ENCODE results near the gene ADAMTS9.

Gene ADAMTS9

DNA sequence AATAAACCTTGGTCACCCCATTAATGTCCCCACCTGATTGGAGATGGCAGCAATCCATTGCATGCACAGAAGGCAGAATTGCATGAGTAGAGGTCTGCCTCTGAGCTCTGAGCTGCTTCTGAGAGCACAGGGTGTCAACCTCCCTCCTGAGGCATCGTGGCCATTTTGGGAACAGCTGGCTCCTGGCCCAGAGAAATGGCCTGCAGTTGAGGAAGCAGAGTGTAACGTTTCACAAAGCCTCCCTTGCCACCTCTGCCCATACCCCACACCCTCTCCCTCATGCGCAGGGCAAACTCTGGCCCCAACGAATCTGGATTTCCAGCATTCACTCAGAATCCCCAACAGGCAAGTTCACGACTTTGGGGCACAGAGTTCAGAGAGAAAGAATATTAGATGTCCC lies 198.9 kb downstream of the ADAMTS9 start:
- H3K9me3 ChIP-seq = no peaks in the 10 kb centered on the region
- H3K4me1 ChIP-seq (ENCODE audit: control insufficient read depth in 1 of 2, insufficient read depth in 1 of 2, low read depth in 1 of 2, low read length in 1 of 2) = no peaks in the 10 kb centered on the region
- no peak overlapping the region for H3K4me3 ChIP-seq (ENCODE audit: low read depth in 1 of 2, low read length in 1 of 2)
- no peak overlapping the region for H3K27ac ChIP-seq
- TF ChIP-seq, protein P1, sequence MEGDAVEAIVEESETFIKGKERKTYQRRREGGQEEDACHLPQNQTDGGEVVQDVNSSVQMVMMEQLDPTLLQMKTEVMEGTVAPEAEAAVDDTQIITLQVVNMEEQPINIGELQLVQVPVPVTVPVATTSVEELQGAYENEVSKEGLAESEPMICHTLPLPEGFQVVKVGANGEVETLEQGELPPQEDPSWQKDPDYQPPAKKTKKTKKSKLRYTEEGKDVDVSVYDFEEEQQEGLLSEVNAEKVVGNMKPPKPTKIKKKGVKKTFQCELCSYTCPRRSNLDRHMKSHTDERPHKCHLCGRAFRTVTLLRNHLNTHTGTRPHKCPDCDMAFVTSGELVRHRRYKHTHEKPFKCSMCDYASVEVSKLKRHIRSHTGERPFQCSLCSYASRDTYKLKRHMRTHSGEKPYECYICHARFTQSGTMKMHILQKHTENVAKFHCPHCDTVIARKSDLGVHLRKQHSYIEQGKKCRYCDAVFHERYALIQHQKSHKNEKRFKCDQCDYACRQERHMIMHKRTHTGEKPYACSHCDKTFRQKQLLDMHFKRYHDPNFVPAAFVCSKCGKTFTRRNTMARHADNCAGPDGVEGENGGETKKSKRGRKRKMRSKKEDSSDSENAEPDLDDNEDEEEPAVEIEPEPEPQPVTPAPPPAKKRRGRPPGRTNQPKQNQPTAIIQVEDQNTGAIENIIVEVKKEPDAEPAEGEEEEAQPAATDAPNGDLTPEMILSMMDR (IDR thresholded peaks at IDR 0.05) = no peak
- H3K27me3 ChIP-seq = peaks cover 73% of the 10 kb centered on the region
- no peaks in the 10 kb centered on the region for H3K36me3 ChIP-seq

DNA sequence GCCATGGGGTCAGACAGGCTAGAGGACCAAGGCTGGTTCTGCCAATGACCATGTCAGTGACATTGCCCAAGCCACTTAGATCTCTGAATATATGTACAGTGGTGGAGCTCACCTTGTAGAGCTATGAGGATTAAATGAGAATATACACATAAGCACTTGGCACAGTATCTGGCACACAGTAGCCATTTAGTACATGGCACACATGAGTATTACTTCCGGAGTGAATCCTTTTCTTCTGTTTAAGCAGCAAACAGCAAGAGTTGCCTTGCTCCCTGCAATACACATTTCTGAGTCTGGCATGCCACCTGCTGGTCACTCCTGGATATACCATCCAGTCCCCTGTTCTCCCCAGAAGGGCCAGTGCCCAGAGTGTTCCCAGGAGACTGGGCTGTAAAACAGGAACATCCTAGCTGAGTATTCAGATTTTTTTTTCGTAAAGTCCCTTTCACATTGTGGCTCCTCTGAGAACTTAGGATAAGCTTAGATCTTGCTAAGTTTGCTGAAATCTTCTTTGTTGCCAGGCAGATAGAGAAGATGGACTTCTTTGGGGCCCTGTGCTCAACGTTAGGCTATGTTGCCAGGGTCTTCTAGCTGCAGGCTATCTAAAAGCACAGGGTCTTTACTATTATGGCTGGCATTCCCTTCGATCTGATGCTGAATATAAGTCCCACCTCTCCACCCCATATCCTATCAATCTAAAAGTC lies 203.4 kb downstream of the ADAMTS9 start:
- no peak overlapping the region for H3K4me3 ChIP-seq (ENCODE audit: low read depth in 1 of 2, low read length in 1 of 2)
- no peaks in the 10 kb centered on the region for H3K9me3 ChIP-seq
- peaks cover 35% of the 10 kb centered on the region for H3K27me3 ChIP-seq
- H3K36me3 ChIP-seq = no peaks in the 10 kb centered on the region
- no peaks in the 10 kb centered on the region for H3K4me1 ChIP-seq (ENCODE audit: control insufficient read depth in 1 of 2, insufficient read depth in 1 of 2, low read depth in 1 of 2, low read length in 1 of 2)
- no peak overlapping the region for H3K27ac ChIP-seq
- TF ChIP-seq, protein P1 (IDR thresholded peaks at IDR 0.05) = no peak

DNA sequence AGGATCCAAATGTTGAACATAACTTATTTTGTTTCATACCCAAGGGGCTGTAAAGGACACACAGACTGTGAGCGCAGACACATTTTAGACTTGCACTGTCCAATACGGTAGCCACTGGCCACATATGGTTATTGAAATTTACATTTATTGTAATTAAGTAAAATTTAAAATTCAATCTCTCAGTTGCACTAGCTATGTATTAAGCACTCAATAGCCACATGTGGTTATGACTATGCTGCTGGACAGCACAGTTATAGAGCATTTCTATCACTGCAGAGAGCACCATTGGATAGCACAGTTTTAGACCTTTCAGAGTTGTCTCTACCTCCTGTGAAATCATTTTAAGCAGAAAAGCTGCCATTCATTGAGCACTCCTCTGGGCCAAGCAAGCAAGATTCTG lies 204.3 kb downstream of the ADAMTS9 start:
- no peak overlapping the region for H3K4me3 ChIP-seq (ENCODE audit: low read depth in 1 of 2, low read length in 1 of 2)
- no peak overlapping the region for H3K27ac ChIP-seq
- H3K27me3 ChIP-seq = peaks cover 25% of the 10 kb centered on the region
- H3K4me1 ChIP-seq (ENCODE audit: control insufficient read depth in 1 of 2, insufficient read depth in 1 of 2, low read depth in 1 of 2, low read length in 1 of 2) = no peaks in the 10 kb centered on the region
- TF ChIP-seq, protein P1 (IDR thresholded peaks at IDR 0.05) = no peak
- no peaks in the 10 kb centered on the region for H3K9me3 ChIP-seq
- H3K36me3 ChIP-seq = no peaks in the 10 kb centered on the region

DNA sequence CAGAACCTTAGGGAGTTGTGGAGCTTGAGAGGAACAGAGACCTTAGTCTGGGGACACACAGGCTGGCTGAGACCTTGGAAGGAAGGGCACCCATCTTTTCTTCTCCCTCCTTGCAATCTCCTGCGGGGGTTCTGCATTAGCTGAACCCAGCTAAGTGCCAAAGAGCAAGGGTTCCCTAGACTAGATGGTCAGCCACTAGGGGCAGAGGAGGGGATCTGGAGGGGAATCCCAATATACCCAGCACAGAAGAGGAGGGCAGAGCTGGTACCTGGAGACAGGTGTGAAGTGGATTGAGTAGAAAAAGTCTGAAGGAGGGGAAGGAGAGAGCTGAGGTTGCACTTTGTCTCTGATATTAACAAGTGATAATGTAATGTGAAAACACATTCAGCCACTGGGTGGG lies 212.8 kb downstream of the ADAMTS9 start:
- H3K4me3 ChIP-seq (ENCODE audit: low read depth in 1 of 2, low read length in 1 of 2) = no peak overlapping the region
- no peaks in the 10 kb centered on the region for H3K36me3 ChIP-seq
- no peak overlapping the region for H3K27ac ChIP-seq
- H3K4me1 ChIP-seq (ENCODE audit: control insufficient read depth in 1 of 2, insufficient read depth in 1 of 2, low read depth in 1 of 2, low read length in 1 of 2) = no peaks in the 10 kb centered on the region
- H3K27me3 ChIP-seq = peaks cover 31% of the 10 kb centered on the region
- H3K9me3 ChIP-seq = no peaks in the 10 kb centered on the region
- TF ChIP-seq, protein P1 (IDR thresholded peaks at IDR 0.05) = no peak

DNA sequence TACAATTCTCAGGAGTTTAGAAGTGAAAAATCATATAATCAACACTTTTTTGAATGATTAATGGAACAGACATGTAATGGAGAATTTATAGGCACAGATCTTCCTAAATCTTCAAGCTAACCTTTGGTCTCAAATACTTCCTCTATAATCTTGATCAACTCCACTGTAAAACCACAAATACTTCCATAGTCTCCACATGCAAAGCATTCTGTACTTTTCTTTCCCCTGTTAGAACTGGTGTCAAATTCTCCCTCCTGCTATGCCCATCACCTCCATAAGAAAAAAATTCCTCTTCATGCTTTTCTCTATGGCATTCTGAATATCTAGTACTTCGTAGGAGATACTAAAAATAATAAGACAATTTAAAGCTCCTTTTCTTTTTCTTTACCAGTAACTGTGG lies 214.3 kb downstream of the ADAMTS9 start:
- H3K36me3 ChIP-seq = no peaks in the 10 kb centered on the region
- peaks cover 31% of the 10 kb centered on the region for H3K27me3 ChIP-seq
- no peaks in the 10 kb centered on the region for H3K4me1 ChIP-seq (ENCODE audit: control insufficient read depth in 1 of 2, insufficient read depth in 1 of 2, low read depth in 1 of 2, low read length in 1 of 2)
- no peak overlapping the region for H3K4me3 ChIP-seq (ENCODE audit: low read depth in 1 of 2, low read length in 1 of 2)
- no peak overlapping the region for H3K27ac ChIP-seq
- TF ChIP-seq, protein P1 (IDR thresholded peaks at IDR 0.05) = no peak
- H3K9me3 ChIP-seq = no peaks in the 10 kb centered on the region
